Activated T-helper 1 cell treated with Interleukin-2 at 50 U/mL for 16 hours (primary cell): ENCODE data around the gene P4HB.
A peak's percentile ranks its signal among the peaks of the same experiment; 100 is the strongest.

Source experiments
- DNase-seq: peaks from one replicate; pipeline ENCODE4 v3.0.0-alpha.2; 2020; ENCODE audit warnings: low read depth

P4HB gene

GRCh38 chr17:81868674-81869220, 8.4 kb upstream of the P4HB start:
- no peak for DNase-seq

GRCh38 chr17:81867991-81868673, 7.8 kb upstream of the P4HB start:
- no peak for DNase-seq

- no peak for DNase-seq
Measured at GRCh38 chr17:81867170-81867990, 7.0 kb upstream of the P4HB start.

- DNase-seq: no peak
Measured at GRCh38 chr17:81866440-81867169, 6.3 kb upstream of the P4HB start.

- no peak for DNase-seq
Measured at GRCh38 chr17:81865733-81866439, 5.6 kb upstream of the P4HB start.

- no peak for DNase-seq
Measured at GRCh38 chr17:81865358-81865732, 5.0 kb upstream of the P4HB start.

- no peak for DNase-seq
Measured at GRCh38 chr17:81863833-81864768, 3.8 kb upstream of the P4HB start.

GRCh38 chr17:81863123-81863675, 2.9 kb upstream of the P4HB start:
- no peak for DNase-seq

- DNase-seq: peak; percentile 99
Measured at GRCh38 chr17:81860756-81861568, 627 bp upstream of the P4HB start.

GRCh38 chr17:81858967-81859905, 1.1 kb downstream of the P4HB start:
- DNase-seq: no peak

GRCh38 chr17:81858170-81858966, 2.0 kb downstream of the P4HB start:
- no peak for DNase-seq

GRCh38 chr17:81854974-81855774, 5.2 kb downstream of the P4HB start:
- no peak for DNase-seq

- DNase-seq: no peak
Measured at GRCh38 chr17:81852237-81852636, 8.1 kb downstream of the P4HB start.

GRCh38 chr17:81851423-81851822, 8.9 kb downstream of the P4HB start:
- no peak for DNase-seq

GRCh38 chr17:81849457-81849856, 10.9 kb downstream of the P4HB start:
- no peak for DNase-seq

- DNase-seq: no peak
Measured at GRCh38 chr17:81846743-81847689, 13.3 kb downstream of the P4HB start.
